Activated gamma-delta T cell treated with anti-CD3 and anti-CD28 coated beads, Interleukin-2, amount 50 U/mL, for 16 hours (primary cell): ENCODE data around the gene AMN.

Experiments used
- DNase-seq: peaks from one replicate; pipeline ENCODE4 v3.0.0-alpha.2; 2020; ENCODE audit warnings: low read depth

Gene AMN

DNA sequence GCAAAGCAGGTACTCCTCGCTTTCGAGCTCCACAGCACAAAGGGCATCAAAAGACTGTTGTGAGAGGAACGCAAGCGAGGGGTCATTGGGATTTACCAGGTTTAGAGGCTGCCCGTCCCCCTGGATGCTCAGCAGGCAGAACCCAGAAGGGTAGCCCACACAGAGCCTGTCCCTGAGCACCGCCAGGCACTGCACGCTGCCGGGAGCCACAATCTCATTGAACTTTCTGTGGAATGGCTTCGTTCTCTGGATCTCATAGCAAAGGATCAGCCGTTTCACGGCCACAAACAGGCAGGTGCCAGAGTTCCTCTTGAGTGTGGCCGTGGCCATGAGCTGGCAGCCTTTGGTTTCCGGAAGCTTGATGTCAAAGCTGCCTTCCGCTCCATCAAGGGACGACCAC lies 21.5 kb downstream of the AMN start:
- DNase-seq = no peak

DNA sequence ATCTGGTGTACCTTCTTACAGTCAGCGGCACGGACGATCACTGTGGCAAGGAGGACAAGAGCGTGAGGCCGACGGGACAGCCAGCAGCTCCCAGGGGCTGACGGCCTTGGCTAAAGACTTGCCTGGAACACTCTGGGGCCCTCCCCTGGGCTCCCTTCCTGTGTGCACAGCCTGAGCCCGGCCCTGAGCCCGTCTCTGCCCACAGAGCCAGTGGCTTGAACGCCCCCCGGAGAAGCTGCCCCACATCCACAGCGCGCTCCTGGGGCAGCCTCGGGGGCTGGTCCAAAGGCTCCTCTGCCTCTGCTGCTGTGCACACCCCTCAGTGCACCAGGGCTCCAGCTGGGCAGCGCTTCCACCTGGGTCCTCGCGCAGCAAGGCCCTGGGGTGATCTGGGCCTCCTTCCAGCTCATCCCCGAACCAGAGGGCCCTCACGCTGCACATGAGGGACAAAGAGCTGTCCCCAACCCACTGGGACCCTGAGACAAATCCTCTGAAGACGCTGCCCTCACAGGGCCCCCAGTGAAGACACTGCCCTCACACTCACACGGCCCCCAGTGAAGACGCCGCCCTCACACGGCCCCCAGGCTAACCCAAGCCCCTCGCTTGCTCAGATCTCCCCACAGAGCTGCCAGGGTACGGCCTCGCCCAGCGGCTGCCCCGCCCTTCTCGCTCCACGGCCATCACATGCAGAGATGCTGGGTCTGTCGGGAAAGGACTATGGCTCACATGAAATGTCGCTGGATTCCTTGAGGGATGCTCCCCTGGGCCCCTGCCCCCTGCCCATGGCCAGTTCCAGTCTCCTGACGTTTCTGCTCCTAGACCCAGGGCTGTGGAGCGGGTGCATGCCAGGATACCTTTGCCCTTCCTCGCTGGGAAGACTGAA lies 22.2 kb downstream of the AMN start:
- no peak for DNase-seq

DNA sequence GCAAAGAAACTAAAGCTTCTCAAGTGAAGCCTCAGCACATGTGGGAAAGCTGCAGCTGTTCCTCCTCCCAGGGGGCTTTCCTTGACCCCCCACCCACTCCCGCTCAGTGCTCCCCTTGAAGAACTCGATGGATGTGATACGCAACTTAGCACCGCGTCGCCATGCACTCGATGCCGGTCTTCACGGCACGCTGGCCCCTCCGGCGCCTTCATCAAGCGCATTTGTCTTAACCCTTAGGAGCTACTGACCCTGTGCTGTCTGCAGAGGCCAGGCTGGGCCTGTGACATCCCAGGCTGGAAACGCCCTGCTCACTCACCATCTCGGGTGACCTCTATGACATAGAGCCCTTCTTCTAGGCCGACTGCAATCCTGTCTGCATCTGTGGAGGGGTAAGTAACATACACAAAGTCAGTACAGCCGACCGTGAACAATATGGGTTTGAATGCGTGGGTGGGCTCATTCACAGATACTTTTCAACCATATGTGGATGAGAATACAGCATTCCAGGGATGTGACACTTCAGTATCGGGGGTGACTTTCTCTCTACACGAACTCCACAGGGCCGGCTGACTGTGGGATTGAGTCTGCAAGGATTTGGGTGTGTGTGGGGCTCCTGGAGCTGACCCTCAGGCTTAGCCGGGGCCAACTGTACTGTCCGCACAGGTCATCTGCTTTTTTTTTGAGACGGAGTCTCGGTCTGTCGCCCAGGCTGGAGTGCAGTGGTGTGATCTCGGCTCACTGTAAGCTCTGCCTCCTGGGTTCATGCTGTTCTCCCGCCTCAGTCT lies 23.1 kb downstream of the AMN start:
- DNase-seq = no peak

DNA sequence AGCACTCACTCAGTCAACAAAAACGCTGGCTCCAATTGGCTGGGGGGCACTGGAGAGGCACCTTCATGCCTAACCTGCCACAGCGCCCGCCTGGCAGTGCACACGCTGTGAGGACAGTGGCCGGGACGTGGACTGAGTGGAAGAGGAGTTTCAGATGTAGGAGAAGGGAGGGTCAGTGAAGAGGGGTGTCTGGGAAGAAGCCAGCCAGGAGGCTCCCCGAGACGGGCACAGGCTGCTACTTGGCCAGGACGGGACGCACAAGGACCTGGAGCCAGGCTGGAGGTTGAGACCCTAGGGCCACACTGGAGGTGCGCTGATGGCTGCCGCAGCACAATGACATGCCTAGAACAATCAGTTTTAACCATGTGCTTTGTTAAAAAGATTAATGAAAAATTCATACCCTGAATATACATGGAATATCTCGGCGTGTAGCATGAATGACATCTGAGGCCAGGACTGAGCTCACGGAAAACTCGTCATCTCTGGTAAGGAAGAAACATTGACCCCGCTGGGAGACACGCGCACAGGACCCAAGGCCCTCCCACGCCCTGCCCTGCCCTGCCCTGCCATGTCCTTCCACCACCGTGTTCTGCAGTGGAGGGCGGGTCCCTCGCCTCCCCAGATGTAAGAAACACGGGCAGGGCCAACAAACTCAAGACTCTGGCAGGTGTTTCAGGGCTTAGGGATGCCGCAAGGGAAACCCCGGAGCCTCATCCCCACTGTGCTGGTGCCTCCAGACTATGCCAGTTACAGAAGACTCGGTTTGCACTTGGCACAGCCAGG lies 25.0 kb downstream of the AMN start:
- DNase-seq = no peak

DNA sequence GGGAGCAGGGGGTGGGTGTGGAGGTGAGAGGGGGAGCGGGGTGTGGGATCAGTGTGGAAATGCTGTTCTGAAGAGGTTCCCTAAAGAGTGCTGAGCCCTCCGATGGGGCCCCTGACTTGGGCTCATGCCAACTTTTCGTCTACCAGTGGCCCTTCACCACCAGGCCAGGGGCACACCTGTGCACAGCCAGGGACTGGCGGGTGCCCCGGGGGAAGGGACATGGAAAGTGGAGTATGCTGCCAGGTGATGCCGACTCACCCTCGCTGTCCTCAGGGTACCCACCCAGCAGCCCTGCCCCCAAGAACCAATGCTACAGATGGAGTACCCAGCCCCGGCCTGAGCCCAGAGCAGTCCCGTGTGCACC lies 26.2 kb downstream of the AMN start:
- DNase-seq = no peak

DNA sequence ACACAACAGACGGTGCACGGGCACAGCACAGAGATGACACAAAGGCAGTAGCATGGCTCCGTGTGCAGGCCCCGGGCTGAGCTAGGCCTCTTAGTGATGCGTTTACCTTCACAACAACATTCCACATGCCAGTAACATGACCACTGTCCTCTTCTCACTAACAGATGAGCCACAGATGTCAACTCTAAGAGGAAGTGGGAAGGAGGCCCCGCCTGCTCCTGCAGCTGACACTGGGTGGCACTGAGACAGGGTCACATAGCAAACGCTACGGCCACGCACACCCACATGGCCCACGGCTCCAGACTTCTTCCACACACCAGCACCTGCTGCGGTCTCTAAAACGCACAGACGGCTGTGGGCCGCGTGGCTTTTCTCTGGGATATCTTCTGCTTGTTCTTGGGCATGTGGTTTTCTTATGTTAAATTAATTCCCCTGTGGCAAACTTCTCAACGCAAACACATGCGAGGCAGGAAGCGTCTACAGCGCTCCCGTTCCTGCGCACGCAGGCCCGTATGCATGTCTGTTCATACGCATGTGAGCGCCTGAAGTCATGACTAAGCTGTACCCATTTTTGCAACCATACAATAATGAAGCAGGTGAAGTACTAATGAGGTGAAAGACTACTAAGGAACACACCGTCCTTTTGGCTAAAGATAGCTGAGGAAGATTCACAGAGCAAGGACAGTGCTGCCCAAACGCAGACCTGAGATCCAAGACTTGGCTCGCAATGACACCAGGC lies 26.8 kb downstream of the AMN start:
- no peak for DNase-seq

DNA sequence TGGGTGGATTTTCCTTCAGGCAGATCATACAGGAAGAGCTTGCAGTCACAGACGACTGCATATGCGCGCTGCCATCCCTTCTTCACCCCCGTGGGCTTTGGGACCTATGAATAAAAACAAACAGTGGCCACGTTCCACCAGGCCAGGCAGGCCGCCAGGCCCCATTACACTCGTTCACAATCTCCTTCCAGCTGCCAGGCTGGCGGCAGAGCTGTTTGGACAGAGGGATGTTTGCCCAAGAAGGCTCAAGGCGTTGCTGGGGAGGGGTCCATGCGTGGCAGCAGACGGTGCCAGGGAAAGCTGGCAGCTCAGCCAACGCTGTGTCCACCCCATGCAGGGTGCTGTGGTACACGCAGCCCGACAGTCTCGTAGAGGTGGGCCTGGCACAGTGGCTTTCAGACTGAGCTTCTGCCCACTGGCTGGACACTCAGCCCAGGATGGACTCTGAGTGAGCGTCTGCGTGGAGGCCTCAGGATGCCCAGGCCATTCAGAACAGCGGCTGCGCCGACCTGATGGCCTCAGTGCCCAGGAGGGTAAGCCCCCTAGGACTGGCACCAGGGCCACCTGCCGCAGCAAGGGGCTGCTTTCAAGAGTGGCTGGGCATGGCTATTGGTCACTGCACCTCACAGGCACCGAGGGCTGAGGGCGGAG lies 27.5 kb downstream of the AMN start:
- no peak for DNase-seq

DNA sequence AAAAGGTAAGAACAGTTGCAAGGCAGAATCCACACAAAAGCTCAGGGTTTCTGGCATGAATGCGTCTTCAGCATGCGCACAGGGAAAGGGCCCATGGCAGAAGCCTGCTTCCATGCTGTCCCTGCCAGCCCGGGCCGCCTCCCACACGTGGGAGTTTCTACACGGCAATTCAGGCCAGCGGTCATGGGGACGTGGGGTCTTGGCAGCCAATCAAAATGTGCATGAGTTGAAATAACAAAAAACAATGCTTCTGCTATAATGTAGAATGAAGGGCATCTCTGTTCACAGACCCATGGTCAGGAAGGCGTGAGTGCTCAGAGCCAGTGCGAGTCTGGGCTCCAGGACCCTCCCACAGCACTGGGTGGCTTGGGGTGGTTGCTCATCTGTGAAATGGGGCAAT lies 28.6 kb downstream of the AMN start:
- no peak for DNase-seq

DNA sequence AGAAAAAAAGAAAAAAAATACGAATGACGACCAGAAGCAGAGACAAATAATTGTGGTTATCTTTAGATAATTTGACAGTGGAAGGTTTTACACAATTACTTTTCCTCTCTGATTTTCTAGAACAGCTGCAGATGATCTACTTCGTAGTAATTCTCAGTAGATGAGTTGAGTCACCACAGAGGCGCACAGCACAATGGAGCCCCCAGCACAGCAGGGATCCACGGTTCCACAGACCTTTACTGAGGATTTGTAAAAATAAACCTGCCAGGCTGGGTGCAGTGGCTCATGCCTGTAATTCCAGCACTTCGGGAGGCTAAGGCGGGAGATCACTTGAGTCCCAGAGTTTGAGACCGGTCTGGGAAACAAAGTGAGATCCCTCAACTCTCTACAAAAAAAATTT lies 29.3 kb downstream of the AMN start:
- no peak for DNase-seq

DNA sequence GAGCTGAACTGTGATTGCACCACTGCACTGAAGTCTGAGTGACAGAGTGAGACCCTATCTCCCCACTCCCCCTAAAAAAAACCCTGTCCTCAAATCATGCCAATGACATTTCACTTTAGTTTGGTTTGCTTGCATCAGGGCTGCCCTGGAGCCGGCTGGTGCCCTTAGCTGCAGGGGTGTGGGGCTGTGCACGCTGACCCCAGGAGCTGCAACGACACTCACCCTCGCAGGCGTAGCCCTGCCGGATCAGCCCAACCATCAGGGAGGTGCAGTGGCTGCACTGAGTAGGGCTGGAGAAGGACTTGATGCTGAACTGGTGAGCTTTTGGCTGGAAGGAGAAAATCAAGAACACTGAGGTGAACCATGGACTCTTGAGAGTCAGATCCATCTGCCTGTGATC lies 29.8 kb downstream of the AMN start:
- DNase-seq = no peak

DNA sequence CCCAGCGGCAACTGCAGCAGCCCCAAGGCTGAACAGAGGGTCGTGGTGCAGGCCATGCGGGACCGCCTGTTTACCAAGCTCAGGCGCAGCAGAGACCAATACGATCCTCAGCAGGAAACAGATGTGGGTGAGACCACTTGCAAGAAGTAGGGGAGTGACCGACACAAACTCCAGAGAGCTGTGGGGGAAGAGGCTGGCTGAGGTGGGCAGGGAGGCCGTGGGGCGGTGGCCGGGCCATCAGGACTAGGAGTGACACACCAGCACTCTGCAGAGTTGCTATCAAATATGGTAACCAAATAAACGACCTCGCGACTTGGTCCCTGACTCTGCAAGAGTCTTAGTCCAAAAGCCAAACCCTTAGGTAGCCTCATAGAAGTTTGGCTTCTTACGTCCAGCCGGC lies 30.6 kb downstream of the AMN start:
- DNase-seq = no peak

DNA sequence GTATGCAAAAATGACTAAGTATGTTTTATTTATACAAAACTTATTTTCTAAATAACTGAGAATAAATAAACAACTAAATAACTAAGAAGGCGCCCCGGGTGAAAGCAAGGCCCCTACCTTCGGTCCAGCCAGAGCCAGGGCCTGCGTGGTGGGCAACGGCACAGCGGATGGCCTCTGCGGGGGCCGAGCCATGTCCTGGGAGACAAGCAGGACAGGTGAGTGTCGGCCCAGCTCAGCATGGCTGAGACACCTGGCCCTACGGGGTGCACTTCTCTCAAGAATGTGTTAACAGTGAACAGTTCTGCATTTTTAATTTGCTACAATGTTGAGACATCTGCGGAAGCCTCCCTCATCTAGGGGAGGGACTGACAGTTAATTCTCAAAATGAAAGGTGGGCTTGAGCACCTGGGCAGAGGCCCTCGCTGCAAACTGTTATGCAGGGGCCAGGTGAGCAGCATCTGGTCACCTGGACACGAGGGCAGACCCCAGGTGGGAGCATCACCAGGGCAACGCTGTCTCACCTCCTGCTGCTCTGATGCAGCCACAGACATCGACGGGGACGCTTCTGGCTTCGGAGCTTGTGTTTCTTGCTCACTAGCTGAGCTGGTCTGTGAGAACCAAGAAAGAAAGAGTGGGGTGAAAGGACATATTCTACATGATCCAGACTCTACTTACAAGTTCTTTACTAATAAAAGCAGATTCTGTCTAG lies 31.8 kb downstream of the AMN start:
- DNase-seq = no peak

DNA sequence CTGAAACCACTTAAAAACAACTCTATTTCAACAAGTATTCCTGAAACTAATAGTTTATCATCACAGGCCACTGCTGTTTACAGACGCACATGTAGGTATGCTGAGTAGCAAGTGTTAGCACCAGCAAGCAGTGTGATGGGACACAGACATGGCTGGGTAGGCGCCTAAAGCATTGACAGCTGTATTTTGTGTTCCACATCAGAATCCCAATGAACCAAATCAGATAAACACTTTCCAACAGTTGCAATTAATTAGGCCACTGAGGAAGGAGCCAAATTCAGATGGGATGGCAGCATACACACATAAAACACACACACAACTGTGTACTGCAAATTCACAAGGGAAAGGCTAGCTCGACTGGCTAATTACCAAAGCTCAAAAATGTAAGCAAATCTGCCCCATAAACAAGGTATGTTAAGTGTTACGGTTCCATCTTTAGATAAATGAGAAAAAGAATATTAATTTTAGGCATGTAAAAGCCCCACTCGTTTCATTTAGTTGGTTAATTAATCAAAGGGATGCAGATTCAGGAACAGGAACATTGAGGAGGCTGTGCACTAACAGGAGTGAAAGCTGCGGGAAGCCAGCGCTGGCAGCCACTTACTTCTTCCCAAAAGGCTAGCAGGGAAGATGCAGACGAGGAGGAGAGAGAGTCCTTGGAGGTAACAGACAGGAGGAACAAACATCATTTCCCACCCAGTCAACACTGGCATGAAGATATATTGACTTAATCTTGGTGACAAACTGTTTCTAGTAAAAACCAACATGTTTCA lies 33.4 kb downstream of the AMN start:
- DNase-seq = no peak

DNA sequence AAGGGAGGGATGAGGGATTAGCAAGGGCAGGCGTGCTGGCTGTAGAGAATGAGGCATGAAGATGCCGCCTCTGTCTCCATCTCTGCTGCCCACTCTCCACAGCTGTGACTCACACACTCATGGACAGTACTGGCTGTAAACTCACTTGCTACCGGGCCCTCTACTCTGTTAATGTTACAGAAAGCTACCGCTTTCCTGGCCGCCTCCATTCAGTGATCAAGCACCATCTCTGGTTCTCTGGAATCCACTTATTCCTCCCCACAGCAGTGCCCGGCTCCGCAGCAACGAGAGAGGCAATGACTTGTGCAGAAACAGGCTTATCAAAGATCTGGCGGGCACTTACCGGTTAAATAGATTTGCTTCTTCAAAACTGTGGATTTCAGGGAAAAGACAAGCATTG lies 34.8 kb downstream of the AMN start:
- no peak for DNase-seq

DNA sequence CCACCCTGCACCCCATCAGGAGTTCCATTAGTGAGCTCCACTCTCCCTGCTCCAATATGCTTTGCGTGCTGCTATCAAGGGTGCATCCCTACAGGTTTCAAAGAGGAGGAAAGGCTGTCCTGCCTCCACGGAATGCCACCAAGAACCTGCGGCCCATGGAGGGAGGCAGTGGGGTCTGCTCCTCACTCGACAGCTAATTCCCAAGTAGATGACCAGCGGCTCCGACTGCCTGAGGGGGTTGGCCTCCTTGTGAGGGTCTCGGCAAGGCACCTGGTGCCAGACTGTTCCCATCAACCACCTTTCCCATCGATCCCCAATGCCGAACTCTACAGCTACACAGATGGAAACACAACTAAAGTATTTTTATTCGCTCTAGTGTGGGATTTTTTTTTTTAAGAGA lies 36.0 kb downstream of the AMN start:
- DNase-seq = no peak

DNA sequence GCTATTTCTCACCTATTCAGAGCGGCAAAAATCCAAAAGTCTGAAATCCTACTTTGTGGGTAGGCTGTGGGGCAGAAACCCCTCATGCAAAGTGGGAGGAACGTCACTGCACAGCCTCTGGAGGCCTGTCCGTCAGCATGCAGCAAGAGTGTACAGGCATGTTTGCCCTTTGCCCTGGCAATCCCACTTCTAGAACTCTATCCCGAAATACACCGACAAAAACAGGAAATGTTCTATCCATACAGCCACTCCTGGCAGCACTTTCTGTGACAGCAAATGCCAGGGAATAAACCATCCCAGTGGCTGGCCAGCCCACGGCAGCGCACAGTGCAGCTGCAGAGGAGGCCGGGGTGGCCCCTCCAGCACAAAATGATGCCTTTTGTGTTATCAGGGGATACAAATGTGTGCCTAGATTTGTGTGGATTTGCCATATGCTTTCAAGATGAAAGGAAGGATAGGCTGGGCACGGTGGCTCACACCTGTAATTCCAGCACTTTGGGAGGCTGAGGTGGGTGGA lies 39.7 kb downstream of the AMN start:
- no peak for DNase-seq

DNA sequence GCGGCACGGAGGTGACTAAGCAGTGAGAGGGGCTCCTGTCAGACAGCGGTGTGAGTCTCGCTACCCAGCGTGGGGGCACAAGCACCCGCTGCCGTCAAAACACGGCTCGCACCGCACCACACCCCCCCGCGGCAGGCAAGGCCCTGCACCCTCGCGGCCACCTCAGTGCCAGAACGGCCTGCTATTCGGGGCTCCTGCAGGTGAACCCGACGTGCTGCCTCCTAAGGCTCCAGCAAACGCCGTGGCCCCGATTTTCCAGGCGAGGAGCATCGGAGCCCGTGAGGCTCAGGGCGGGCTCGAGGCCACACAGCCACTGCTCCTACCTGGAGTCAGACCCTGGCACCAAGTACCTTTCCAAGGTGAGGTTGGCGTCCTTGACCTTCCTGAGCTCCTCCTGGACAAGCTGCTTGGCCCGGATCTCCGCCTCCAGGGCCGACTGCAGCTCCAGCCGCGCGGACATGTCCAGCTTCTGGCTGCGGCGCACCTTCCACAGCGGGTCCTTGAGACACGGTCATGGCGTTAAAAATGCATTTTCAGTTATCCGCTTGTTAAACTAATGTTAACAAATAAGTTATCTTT lies 41.8 kb downstream of the AMN start:
- DNase-seq = no peak

DNA sequence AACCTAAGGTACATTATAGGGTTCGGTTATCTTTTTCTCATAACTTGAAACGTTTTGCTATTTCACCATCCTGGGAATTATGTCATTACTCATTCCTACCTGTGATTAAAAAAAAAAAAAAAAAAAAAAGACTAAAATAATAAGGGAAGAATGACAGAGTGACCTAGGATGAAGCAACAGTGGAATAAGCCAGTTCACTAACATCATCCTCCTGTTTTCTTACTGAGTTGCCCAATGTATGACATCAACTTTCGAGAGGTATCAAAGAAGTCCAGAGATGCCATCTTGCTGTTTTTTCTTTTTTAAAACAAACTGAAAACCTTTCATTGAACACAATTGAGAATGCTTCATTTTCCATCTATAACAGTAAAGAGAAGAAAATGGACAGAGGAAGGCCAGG lies 42.8 kb downstream of the AMN start:
- DNase-seq = no peak

DNA sequence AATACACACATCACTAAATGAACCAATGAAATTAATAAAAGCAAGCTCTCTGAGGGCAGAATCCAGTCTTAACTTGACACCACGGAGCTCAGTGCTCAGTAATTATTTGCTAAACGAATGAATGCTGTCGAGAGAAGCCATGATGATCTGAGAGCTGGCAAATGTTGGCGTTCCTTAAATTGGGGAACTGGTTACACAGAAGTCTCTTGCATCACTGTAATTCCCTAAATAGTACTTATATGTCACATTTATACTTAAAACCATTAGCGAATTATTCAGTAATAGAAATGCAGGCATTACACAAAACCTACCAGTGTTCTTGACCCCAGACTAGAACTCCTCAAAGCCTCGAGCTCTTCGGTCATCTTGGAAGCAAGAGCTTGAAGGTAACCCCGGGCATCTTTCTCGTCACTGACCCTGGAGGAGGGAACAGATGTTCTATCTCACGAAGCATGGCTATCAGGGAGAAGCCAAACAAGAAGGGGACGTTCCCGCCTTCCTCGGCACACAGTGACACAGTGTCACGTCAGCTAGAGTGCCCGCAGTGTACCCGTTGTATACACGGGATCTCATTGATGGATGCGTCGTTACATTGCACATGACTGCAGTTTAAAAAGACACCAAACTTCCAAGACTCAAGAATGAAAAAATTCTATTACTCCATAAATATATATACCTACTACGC lies 43.6 kb downstream of the AMN start:
- DNase-seq = no peak
